ENCODE measurements around the gene PLEKHG4B.

DNA sequence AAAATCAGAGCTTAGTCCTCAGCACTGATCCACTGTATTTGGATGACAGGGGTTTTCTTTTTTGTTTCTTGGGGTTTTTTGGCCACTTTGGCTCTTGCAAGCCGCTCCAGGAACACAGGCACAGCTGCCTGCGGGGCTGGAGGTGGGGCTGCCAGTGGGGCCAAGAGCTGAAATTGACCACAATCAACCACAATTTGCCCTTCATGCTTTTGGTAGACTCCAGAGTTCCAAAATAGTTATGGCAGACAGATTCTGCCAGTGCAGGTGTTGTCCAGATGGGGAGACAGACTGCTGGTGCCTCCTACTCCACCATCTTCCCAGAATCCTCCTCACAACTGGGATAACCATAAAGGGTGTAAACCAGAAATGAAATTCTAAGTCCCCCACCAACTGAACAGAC, 36.5 kb downstream of the PLEKHG4B start:
- TF ChIP-seq, protein P1, sequence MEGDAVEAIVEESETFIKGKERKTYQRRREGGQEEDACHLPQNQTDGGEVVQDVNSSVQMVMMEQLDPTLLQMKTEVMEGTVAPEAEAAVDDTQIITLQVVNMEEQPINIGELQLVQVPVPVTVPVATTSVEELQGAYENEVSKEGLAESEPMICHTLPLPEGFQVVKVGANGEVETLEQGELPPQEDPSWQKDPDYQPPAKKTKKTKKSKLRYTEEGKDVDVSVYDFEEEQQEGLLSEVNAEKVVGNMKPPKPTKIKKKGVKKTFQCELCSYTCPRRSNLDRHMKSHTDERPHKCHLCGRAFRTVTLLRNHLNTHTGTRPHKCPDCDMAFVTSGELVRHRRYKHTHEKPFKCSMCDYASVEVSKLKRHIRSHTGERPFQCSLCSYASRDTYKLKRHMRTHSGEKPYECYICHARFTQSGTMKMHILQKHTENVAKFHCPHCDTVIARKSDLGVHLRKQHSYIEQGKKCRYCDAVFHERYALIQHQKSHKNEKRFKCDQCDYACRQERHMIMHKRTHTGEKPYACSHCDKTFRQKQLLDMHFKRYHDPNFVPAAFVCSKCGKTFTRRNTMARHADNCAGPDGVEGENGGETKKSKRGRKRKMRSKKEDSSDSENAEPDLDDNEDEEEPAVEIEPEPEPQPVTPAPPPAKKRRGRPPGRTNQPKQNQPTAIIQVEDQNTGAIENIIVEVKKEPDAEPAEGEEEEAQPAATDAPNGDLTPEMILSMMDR (conservative IDR thresholded peaks at IDR 0.05), result no peak
- TF ChIP-seq ZFX (IDR thresholded peaks at IDR 0.05), result no peak
